Activated CD4-positive, alpha-beta memory T cell treated with anti-CD3 and anti-CD28 coated beads, Interleukin-2, amount 10 ng/mL, durations not matched to agents 7 days and 5 days (primary cell): Measurements from ENCODE around the gene NKD1. TPM values are rescaled to one million over a fixed set of nuclear protein-coding genes. Genes with fewer than 3 reads are reported as not detected.

Experiments used
- CTCF ChIA-PET: fragments of 350-600 bp; sonication (Branson Sonifier 250); formaldehyde crosslinking; loops from one replicate; lab custom pipeline; 2021; ENCODE audit warnings: antibody characterized with exemption, inconsistent platforms; lab: Charles Lee
- POLR2A ChIA-PET: fragments of 350-600 bp; sonication (Branson Sonifier 250); formaldehyde crosslinking; loops from one replicate; lab custom pipeline; 2021; ENCODE audit warnings: antibody characterized with exemption; lab: Charles Lee
- DNase-seq: peaks from one replicate; pipeline ENCODE4 v3.0.0-alpha.2; 2020
- H3K27ac Mint-ChIP-seq: one replicate; pipeline ENCODE4 v1.8.0; 2021; ENCODE audit warnings: mild to moderate bottlenecking, mixed read lengths
- H3K27me3 Mint-ChIP-seq: one replicate; pipeline ENCODE4 v1.8.0; 2021; ENCODE audit warnings: mixed read lengths
- H3K36me3 Mint-ChIP-seq: one replicate; pipeline ENCODE4 v1.8.0; 2021; ENCODE audit warnings: low read depth, mixed read lengths
- H3K4me1 Mint-ChIP-seq: one replicate; pipeline ENCODE4 v1.8.0; 2021; ENCODE audit warnings: mixed read lengths
- H3K4me3 Mint-ChIP-seq: one replicate; pipeline ENCODE4 v1.8.0; 2021; ENCODE audit warnings: mild to moderate bottlenecking, mixed read lengths
- H3K9me3 Mint-ChIP-seq: one replicate; pipeline ENCODE4 v1.8.0; 2021; ENCODE audit warnings: mixed read lengths
- total RNA-seq, 2 experiments: library from RNA; stranded (reverse); gene quantifications; one replicate each; pipeline ENCODE4 v1.2.3, GENCODE V29; 2021

Gene NKD1
- total RNA-seq, 2 experiments from 2014 or later = 0.95 to 1.9 TPM

GRCh38 chr16:50598936-50599361, 50.8 kb downstream of the NKD1 start:
- H3K27me3 Mint-ChIP-seq = no peaks in the 10 kb centered on the region
- H3K4me1 Mint-ChIP-seq = peaks cover 3% of the 10 kb centered on the region
- DNase-seq = no peak
- no peaks in the 10 kb centered on the region for H3K9me3 Mint-ChIP-seq
- no peak overlapping the region for H3K27ac Mint-ChIP-seq
- POLR2A ChIA-PET = no interaction called here
- CTCF ChIA-PET = no interaction called here
- H3K36me3 Mint-ChIP-seq = no peaks in the 10 kb centered on the region
- H3K4me3 Mint-ChIP-seq = no peak overlapping the region

DNA sequence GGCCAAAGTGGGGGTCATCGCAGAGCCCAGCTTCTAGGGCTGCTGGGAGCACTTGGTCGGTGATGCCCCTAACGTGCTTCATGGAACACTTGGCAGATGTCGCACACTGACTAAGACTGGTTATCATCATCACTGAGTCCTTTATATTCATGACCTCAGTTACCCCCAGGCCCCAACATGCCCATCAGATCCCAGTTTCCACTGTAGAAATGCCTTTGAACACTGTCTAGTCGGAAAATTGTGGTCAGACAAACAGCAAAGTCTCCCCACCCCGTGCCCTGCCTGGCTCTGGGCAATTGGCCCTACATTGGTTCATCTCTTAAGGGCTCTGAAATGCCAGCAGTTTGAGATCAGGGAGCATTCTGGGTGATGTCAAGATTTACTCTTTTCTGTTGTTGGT, 51.3 kb downstream of the NKD1 start:
- Mint-ChIP-seq H3K36me3 (no peaks in the 10 kb centered on the region), H3K4me1 (peaks cover 3% of the 10 kb centered on the region), H3K27me3 (no peaks in the 10 kb centered on the region), H3K9me3 (no peaks in the 10 kb centered on the region), H3K4me3 (no peak overlapping the region), H3K27ac (no peak overlapping the region)
- ChIA-PET POLR2A (no interaction called here), CTCF (no interaction called here)
- DNase-seq = no peak

DNA sequence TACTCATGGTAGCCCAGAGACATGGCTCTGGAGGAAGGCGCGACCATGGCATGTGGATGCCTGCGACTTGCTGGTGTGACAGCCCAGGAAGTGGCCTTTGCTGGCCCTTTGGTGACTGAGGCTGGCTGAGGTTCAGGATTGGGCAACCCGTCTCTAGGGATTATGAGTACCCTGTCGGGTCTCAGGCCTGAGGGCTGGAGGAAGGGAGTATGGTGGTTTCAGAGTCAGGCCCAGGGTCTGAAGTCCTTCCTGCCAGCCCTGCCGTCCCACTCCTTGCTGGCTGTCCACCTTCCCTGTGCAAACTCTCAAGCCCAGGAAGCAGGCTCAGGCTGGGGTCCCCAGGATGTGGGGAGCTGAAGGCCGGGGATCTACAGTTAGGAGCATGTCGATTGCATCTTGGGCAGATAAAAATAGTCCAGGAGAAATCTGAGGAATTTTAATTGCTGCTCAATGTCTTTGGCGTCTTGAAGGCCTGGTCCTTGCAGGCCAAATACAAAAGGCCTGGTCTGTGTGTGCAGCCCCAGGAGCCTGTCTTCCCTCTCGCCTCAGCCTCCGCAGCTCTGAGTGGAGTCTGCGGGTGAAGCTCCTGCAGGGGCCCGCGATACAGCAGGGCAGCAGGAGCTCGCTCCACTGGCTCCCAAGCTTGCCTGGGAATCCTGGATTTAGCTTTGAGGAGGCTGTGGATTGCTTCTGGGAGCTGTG, 52.5 kb downstream of the NKD1 start:
- Mint-ChIP-seq H3K27ac (no peak overlapping the region), H3K4me1 (peaks cover 3% of the 10 kb centered on the region), H3K36me3 (no peaks in the 10 kb centered on the region), H3K4me3 (no peak overlapping the region), H3K27me3 (no peaks in the 10 kb centered on the region), H3K9me3 (no peaks in the 10 kb centered on the region)
- CTCF ChIA-PET = no interaction called here
- POLR2A ChIA-PET = no interaction called here
- DNase-seq = no peak

DNA sequence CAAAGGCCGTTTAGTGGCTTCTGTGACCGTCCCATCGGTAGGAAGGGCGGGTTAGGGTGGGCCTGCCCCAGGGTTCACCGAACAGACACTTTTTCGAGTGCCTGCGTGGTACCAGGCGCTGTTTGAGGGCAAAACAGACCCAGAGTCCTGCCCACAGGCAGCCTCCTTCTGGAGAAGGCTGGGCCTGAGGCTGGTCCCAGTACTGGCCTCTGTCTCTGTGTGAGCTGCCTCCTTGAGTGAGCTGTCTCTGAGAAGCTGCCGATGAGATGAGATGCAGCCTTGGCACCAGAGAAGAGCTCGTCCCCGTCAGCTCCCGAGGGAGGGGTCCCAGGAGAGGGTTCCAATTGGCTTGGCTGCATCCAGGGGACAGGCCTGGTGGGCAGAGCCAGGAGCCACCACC, 53.1 kb downstream of the NKD1 start:
- Mint-ChIP-seq H3K27ac (no peak overlapping the region), H3K9me3 (no peaks in the 10 kb centered on the region), H3K4me1 (peaks cover 3% of the 10 kb centered on the region), H3K36me3 (no peaks in the 10 kb centered on the region), H3K4me3 (no peak overlapping the region), H3K27me3 (no peaks in the 10 kb centered on the region)
- ChIA-PET POLR2A (no interaction called here), CTCF (no interaction called here)
- DNase-seq = no peak

- H3K4me3 Mint-ChIP-seq = no peak overlapping the region
- H3K27me3 Mint-ChIP-seq = no peaks in the 10 kb centered on the region
- H3K27ac Mint-ChIP-seq = no peak overlapping the region
These were observed 53.9 kb downstream of the NKD1 start for GRCh38 chr16:50602126-50602525.

GRCh38 chr16:50602531-50603205, 54.5 kb downstream of the NKD1 start:
- H3K27ac Mint-ChIP-seq = no peak overlapping the region
- no peak for DNase-seq
- H3K27me3 Mint-ChIP-seq = no peaks in the 10 kb centered on the region
- H3K4me3 Mint-ChIP-seq = no peak overlapping the region
- no peaks in the 10 kb centered on the region for H3K9me3 Mint-ChIP-seq
- peaks cover 3% of the 10 kb centered on the region for H3K4me1 Mint-ChIP-seq
- ChIA-PET POLR2A (no interaction called here), CTCF (no interaction called here)
- H3K36me3 Mint-ChIP-seq = no peaks in the 10 kb centered on the region

More at GRCh38 chr16:50602126-50602525, 53.9 kb downstream of the NKD1 start:
- Mint-ChIP-seq H3K9me3 (no peaks in the 10 kb centered on the region), H3K36me3 (no peaks in the 10 kb centered on the region), H3K4me1 (peaks cover 3% of the 10 kb centered on the region)
- POLR2A ChIA-PET = no interaction called here
- no peak for DNase-seq
- CTCF ChIA-PET = no interaction called here

GRCh38 chr16:50603206-50604064, 55.2 kb downstream of the NKD1 start:
- H3K27me3 Mint-ChIP-seq = no peaks in the 10 kb centered on the region
- DNase-seq = no peak
- H3K4me3 Mint-ChIP-seq = no peak overlapping the region
- POLR2A ChIA-PET = no interaction called here
- H3K27ac Mint-ChIP-seq = no peak overlapping the region
- H3K36me3 Mint-ChIP-seq = no peaks in the 10 kb centered on the region
- H3K4me1 Mint-ChIP-seq = peaks cover 3% of the 10 kb centered on the region
- no peaks in the 10 kb centered on the region for H3K9me3 Mint-ChIP-seq
- CTCF ChIA-PET = interaction anchor here (0.8 kb wide), 1 partner anchor 203 kb away, joined by 3 read pairs; no protein-coding TSS in a partner anchor

- no peak overlapping the region for H3K27ac Mint-ChIP-seq
- no peaks in the 10 kb centered on the region for H3K36me3 Mint-ChIP-seq
- DNase-seq = no peak
- no peak overlapping the region for H3K4me3 Mint-ChIP-seq
- POLR2A ChIA-PET = no interaction called here
- H3K9me3 Mint-ChIP-seq = no peaks in the 10 kb centered on the region
- H3K4me1 Mint-ChIP-seq = peaks cover 3% of the 10 kb centered on the region
- CTCF ChIA-PET = interaction anchor here (0.8 kb wide), 1 partner anchor 202 kb away, joined by 3 read pairs; no protein-coding TSS in a partner anchor
- no peaks in the 10 kb centered on the region for H3K27me3 Mint-ChIP-seq
These were observed 55.8 kb downstream of the NKD1 start for GRCh38 chr16:50604065-50604418.

DNA sequence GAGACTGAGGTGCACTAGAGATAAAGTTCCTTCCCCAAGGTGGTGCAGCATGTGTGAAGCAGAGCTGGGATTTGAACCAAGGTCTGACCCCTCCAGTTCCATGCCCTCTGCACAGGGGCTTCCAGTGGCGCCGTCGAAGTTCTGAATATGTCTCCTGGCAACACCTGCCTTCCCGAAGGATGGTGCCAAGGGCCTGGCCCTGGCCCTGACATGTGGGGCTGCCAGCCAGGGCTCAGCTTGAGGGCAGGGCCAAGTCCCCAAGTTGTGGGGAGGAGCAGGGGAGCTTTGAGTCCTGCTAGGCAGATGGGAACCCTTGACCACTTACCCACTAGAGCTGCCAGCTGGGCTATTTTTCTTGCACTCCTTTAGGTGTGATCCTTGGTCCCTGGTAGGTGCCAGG, 56.4 kb downstream of the NKD1 start:
- no peak overlapping the region for H3K4me3 Mint-ChIP-seq
- DNase-seq = no peak
- ChIA-PET POLR2A (no interaction called here), CTCF (no interaction called here)
- H3K27me3 Mint-ChIP-seq = no peaks in the 10 kb centered on the region
- H3K9me3 Mint-ChIP-seq = no peaks in the 10 kb centered on the region
- H3K4me1 Mint-ChIP-seq = peaks cover 3% of the 10 kb centered on the region
- H3K27ac Mint-ChIP-seq = no peak overlapping the region
- no peaks in the 10 kb centered on the region for H3K36me3 Mint-ChIP-seq

DNA sequence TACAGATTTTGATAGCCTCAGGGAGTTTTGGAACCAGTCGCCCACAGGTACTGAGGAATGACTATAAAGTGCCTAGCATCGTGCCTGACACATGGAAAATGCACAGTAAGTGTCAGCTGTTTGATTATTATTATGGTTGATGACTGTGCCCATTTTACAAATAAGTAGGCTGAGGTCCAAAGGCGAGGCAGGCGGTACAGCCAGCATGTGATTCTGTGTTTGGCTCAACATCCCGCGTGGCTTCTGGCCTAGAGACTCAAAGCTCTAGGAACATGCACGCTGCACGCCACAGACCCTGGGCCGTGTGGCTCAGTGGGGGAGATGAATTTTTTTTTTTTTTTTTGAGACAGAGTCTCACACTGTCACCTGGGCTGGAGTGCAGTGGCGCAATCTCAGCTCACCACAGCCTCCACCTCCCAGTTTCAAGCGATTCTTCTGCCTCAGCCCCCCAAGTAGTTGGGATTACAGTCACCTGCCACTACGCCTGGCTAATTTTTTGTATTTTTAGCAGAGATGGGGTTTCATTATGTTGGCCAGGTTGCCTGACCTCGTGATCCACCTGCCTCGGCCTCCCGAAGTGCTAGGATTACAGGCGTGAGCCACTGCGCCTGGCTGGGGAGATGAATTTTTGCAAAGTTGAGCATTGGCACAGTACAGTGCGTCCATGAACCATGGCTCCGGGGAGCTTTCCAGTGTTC, 57.7 kb downstream of the NKD1 start:
- no peaks in the 10 kb centered on the region for H3K9me3 Mint-ChIP-seq
- H3K36me3 Mint-ChIP-seq = no peaks in the 10 kb centered on the region
- DNase-seq = no peak
- POLR2A ChIA-PET = no interaction called here
- H3K27ac Mint-ChIP-seq = no peak overlapping the region
- CTCF ChIA-PET = no interaction called here
- H3K4me1 Mint-ChIP-seq = peaks cover 3% of the 10 kb centered on the region
- H3K4me3 Mint-ChIP-seq = no peak overlapping the region
- no peaks in the 10 kb centered on the region for H3K27me3 Mint-ChIP-seq

DNA sequence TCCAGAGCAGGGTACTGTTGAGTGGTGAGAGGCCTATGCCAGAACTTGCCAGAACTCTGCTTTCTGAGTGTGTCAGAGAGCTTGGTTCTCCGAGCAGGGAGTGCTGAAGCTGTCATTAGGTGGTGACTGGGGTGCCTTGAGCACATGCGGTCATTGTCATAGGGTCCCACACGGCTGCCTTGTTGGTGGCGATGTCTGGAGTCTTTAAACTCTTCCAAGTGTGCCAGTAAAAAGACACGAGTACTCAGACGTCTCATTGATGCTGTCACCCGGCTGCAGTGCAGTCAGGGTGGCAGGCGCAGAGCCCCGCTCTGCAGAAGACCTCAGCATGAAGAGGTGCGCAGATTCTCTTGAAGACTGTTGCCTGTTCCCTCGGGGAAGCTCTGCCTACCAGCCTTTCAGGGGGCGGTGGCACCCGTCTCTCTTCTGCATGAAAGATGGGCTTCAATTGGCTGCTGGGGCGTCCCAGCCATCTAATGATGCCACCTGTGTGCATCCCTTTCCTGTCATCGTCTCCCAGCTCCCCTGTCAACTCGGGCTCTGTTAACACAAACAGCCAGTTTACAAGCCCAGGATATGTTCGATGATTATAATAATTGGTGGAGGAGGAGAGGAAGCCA, 58.3 kb downstream of the NKD1 start:
- Mint-ChIP-seq H3K4me3 (no peak overlapping the region), H3K4me1 (peaks cover 3% of the 10 kb centered on the region), H3K27ac (no peak overlapping the region), H3K36me3 (no peaks in the 10 kb centered on the region), H3K9me3 (no peaks in the 10 kb centered on the region), H3K27me3 (no peaks in the 10 kb centered on the region)
- no peak for DNase-seq
- CTCF ChIA-PET = interaction anchor here (0.8 kb wide), 1 partner anchor 201 kb away, joined by 3 read pairs; no protein-coding TSS in a partner anchor
- POLR2A ChIA-PET = no interaction called here

GRCh38 chr16:50607051-50607431, 58.8 kb downstream of the NKD1 start:
- CTCF ChIA-PET = interaction anchor here (0.8 kb wide), 1 partner anchor 200 kb away, joined by 3 read pairs; no protein-coding TSS in a partner anchor
- no peaks in the 10 kb centered on the region for H3K9me3 Mint-ChIP-seq
- H3K27ac Mint-ChIP-seq = no peak overlapping the region
- H3K36me3 Mint-ChIP-seq = no peaks in the 10 kb centered on the region
- POLR2A ChIA-PET = no interaction called here
- H3K27me3 Mint-ChIP-seq = no peaks in the 10 kb centered on the region
- DNase-seq = no peak
- no peak overlapping the region for H3K4me3 Mint-ChIP-seq
- peaks cover 7% of the 10 kb centered on the region for H3K4me1 Mint-ChIP-seq
